ENCODE results near the gene KHDRBS2.

DNA sequence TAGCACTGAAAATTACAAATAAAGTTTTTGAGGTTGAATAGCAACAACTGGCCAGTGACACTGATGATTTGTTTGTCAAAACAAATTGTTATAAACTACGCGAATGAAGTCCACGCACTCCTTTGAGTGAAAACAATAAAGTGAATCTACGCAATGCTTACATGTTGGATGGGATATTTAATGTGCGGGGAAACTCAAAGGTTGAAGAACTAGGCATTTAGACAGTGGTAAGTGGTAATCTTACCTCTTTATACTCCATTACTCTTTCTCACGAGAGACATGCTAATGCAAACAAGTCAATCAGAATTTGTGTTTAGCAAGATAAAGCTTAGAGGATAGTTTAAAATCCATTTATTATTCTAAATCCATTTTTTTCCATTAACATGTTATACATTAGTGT is 606.4 kb downstream of the KHDRBS2 start:
- TF ChIP-seq, protein P1, sequence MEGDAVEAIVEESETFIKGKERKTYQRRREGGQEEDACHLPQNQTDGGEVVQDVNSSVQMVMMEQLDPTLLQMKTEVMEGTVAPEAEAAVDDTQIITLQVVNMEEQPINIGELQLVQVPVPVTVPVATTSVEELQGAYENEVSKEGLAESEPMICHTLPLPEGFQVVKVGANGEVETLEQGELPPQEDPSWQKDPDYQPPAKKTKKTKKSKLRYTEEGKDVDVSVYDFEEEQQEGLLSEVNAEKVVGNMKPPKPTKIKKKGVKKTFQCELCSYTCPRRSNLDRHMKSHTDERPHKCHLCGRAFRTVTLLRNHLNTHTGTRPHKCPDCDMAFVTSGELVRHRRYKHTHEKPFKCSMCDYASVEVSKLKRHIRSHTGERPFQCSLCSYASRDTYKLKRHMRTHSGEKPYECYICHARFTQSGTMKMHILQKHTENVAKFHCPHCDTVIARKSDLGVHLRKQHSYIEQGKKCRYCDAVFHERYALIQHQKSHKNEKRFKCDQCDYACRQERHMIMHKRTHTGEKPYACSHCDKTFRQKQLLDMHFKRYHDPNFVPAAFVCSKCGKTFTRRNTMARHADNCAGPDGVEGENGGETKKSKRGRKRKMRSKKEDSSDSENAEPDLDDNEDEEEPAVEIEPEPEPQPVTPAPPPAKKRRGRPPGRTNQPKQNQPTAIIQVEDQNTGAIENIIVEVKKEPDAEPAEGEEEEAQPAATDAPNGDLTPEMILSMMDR (IDR thresholded peaks at IDR 0.05; ENCODE audit: insufficient read depth, low read length): no peak
- TF ChIP-seq POLR2AphosphoS5 (IDR thresholded peaks at IDR 0.05; ENCODE audit: low read depth) (no peak), GABPA (IDR thresholded peaks at IDR 0.05; ENCODE audit: low read depth) (no peak)
- TF ChIP-seq, protein P2, sequence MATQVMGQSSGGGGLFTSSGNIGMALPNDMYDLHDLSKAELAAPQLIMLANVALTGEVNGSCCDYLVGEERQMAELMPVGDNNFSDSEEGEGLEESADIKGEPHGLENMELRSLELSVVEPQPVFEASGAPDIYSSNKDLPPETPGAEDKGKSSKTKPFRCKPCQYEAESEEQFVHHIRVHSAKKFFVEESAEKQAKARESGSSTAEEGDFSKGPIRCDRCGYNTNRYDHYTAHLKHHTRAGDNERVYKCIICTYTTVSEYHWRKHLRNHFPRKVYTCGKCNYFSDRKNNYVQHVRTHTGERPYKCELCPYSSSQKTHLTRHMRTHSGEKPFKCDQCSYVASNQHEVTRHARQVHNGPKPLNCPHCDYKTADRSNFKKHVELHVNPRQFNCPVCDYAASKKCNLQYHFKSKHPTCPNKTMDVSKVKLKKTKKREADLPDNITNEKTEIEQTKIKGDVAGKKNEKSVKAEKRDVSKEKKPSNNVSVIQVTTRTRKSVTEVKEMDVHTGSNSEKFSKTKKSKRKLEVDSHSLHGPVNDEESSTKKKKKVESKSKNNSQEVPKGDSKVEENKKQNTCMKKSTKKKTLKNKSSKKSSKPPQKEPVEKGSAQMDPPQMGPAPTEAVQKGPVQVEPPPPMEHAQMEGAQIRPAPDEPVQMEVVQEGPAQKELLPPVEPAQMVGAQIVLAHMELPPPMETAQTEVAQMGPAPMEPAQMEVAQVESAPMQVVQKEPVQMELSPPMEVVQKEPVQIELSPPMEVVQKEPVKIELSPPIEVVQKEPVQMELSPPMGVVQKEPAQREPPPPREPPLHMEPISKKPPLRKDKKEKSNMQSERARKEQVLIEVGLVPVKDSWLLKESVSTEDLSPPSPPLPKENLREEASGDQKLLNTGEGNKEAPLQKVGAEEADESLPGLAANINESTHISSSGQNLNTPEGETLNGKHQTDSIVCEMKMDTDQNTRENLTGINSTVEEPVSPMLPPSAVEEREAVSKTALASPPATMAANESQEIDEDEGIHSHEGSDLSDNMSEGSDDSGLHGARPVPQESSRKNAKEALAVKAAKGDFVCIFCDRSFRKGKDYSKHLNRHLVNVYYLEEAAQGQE (IDR thresholded peaks at IDR 0.05; ENCODE audit: insufficient replicate concordance, low read depth): no peak
